H1 (cell line): ENCODE measurements around the gene KISS1. TPM values are rescaled to one million over a fixed set of nuclear protein-coding genes. Genes with fewer than 3 reads are reported as not detected.

Experiments used
- CTCF ChIA-PET: fragments of 300-600 bp; sonication (Branson Sonifier 250); formaldehyde crosslinking; loops from one replicate; lab custom pipeline; 2021; ENCODE audit not compliant: partially characterized antibody; lab: Charles Lee
- POLR2A ChIA-PET: fragments of 300-600 bp; sonication (Branson Sonifier 250); formaldehyde crosslinking; loops from one replicate; lab custom pipeline; 2021; ENCODE audit warnings: inconsistent platforms; ENCODE audit not compliant: partially characterized antibody; lab: Charles Lee
- DNase-seq, 2 experiments: peaks; one replicate each; pipeline versions ENCODE4 v3.0.0 to v3.0.0-alpha.2; 2010 to 2022; ENCODE audit warnings: low spot score in 2 of 2, low read depth in 1 of 2, mixed read lengths in 1 of 2
- FAIRE-seq: peaks from 2 replicates; lab custom pipeline; 2011; peaks lifted over from hg19 to GRCh38; lab: Jason Lieb, UNC
- H2AFZ ChIP-seq: 2 replicates; pipeline ENCODE4 v1.8.1; 2012; ENCODE audit warnings: low read length, inconsistent platforms
- H2AK5ac ChIP-seq: 2 replicates; pipeline ENCODE4 v1.6.1; 2013; ENCODE audit warnings: low read depth, low read length
- H2BK120ac ChIP-seq: replicated peaks from 2 replicates; pipeline ENCODE3; 2013; ENCODE audit warnings: low read depth, low read length, inconsistent platforms
- H2BK12ac ChIP-seq: 2 replicates; pipeline ENCODE4 v1.6.1; 2013; ENCODE audit warnings: low read depth, low read length
- H2BK15ac ChIP-seq: 2 replicates; pipeline ENCODE4 v1.6.1; 2013; ENCODE audit warnings: low read length
- H2BK20ac ChIP-seq: 2 replicates; pipeline ENCODE4 v1.6.1; 2013; ENCODE audit warnings: low read length
- H2BK5ac ChIP-seq: 2 replicates; pipeline ENCODE4 v1.6.1; 2013; ENCODE audit warnings: low read depth, low read length
- H3K14ac ChIP-seq: 2 replicates; pipeline ENCODE4 v1.6.1; 2013; ENCODE audit warnings: inconsistent platforms; ENCODE audit not compliant: insufficient read length
- H3K18ac ChIP-seq: 2 replicates; pipeline ENCODE4 v1.6.1; 2013; ENCODE audit warnings: low read length; ENCODE audit errors: extremely low read depth
- H3K23ac ChIP-seq: 2 replicates; pipeline ENCODE4 v1.6.1; 2013; ENCODE audit warnings: inconsistent platforms; ENCODE audit not compliant: insufficient read length
- H3K23me2 ChIP-seq: 2 replicates; pipeline ENCODE4 v1.6.1; 2013; ENCODE audit warnings: low read depth, low read length
- H3K27ac ChIP-seq: 2 replicates; pipeline ENCODE4 v1.6.1; 2011; ENCODE audit warnings: low read depth, low read length, inconsistent platforms
- H3K27me3 ChIP-seq, 4 experiments: replicated peaks in 1 of 4; 1 replicate in 1 of 4; 2 replicates in 3 of 4; pipeline versions ENCODE4 v1.6.1 to v1.8.1; 2011 to 2013; ENCODE audit warnings: low read length in 3 of 4, mild to moderate bottlenecking in 3 of 4, inconsistent platforms in 2 of 4, mixed read lengths in 2 of 4, moderate library complexity in 1 of 4; ENCODE audit not compliant: control insufficient read depth in 3 of 4, insufficient read depth in 3 of 4; ENCODE audit errors: extremely low read depth in 1 of 4
- H3K36me3 ChIP-seq, 4 experiments: 2 replicates each; pipeline versions ENCODE4 v1.6.1 to v1.8.1; 2011 to 2013; ENCODE audit warnings: mild to moderate bottlenecking in 4 of 4, low read length in 3 of 4, moderate library complexity in 2 of 4, control low read depth in 1 of 4, inconsistent platforms in 1 of 4; ENCODE audit not compliant: insufficient read depth in 4 of 4, control insufficient read depth in 2 of 4
- H3K4ac ChIP-seq: replicated peaks from 2 replicates; pipeline ENCODE3; 2013; ENCODE audit warnings: low read length, low read depth, mixed read lengths, inconsistent platforms; ENCODE audit not compliant: insufficient read length
- H3K4me1 ChIP-seq, 4 experiments: replicated peaks in 1 of 4; 1 replicate in 1 of 4; 2 replicates in 3 of 4; pipeline versions ENCODE4 v1.6.1 to v1.8.1; 2011 to 2013; ENCODE audit warnings: low read length in 3 of 4, inconsistent platforms in 2 of 4, mixed read lengths in 1 of 4; ENCODE audit not compliant: insufficient read depth in 4 of 4, control insufficient read depth in 3 of 4
- H3K4me2 ChIP-seq, 2 experiments: 2 replicates each; pipeline versions ENCODE4 v1.6.1 to v1.8.1; 2011 to 2013; ENCODE audit warnings: low read depth in 2 of 2, low read length in 2 of 2, control low read depth in 1 of 2, inconsistent platforms in 1 of 2, mild to moderate bottlenecking in 1 of 2; ENCODE audit not compliant: insufficient read depth in 1 of 2
- H3K4me3 ChIP-seq, 4 experiments: fragments of 200-600, 300-600 bp in 1 of 4; sonication (generic), shearing (Covaris generic), sonication (Bioruptor Twin) in 1 of 4; 2 replicates each; pipeline versions ENCODE4 v1.5.1 to v1.8.1; 2011 to 2016; ENCODE audit warnings: low read length in 4 of 4, low read depth in 3 of 4, control low read depth in 2 of 4, inconsistent platforms in 2 of 4, mild to moderate bottlenecking in 2 of 4, mixed read lengths in 1 of 4, moderate library complexity in 1 of 4; ENCODE audit not compliant: insufficient read depth in 2 of 4; ENCODE audit errors: extremely low read depth in 1 of 4
- H3K56ac ChIP-seq: replicated peaks from 2 replicates; pipeline ENCODE3; 2013; ENCODE audit warnings: low read depth, mild to moderate bottlenecking, mixed read lengths, low read length, inconsistent platforms; ENCODE audit not compliant: insufficient read length
- H3K79me1 ChIP-seq: 2 replicates; pipeline ENCODE4 v1.6.1; 2013; ENCODE audit warnings: low read depth, low read length, control low read depth
- H3K79me2 ChIP-seq, 2 experiments: 2 replicates each; pipeline versions ENCODE4 v1.6.1 to v1.8.1; 2012 to 2013; ENCODE audit warnings: low read length in 2 of 2, mild to moderate bottlenecking in 2 of 2, inconsistent platforms in 1 of 2; ENCODE audit not compliant: insufficient read depth in 2 of 2, control insufficient read depth in 1 of 2
- H3K9ac ChIP-seq, 4 experiments: replicated peaks in 1 of 4; 1 replicate in 1 of 4; 2 replicates in 3 of 4; pipeline versions ENCODE4 v1.6.1 to v1.8.1; 2011 to 2013; ENCODE audit warnings: low read depth in 3 of 4, low read length in 3 of 4, control low read depth in 2 of 4, mild to moderate bottlenecking in 2 of 4, moderate library complexity in 2 of 4, inconsistent platforms in 1 of 4; ENCODE audit errors: extremely low read depth in 1 of 4
- H3K9me3 ChIP-seq, 2 experiments: 2 replicates each; pipeline versions ENCODE4 v1.6.1 to v1.8.1; 2012 to 2013; ENCODE audit warnings: mild to moderate bottlenecking in 2 of 2, moderate library complexity in 2 of 2, control low read depth in 1 of 2, inconsistent platforms in 1 of 2, low read depth in 1 of 2, low read length in 1 of 2, mixed read lengths in 1 of 2; ENCODE audit not compliant: insufficient read depth in 2 of 2
- H4K20me1 ChIP-seq, 2 experiments: replicated peaks in 1 of 2; 2 replicates each; pipeline versions ENCODE3 to v1.8.1; 2011 to 2013; ENCODE audit warnings: inconsistent platforms in 2 of 2, low read length in 2 of 2, mild to moderate bottlenecking in 1 of 2; ENCODE audit not compliant: insufficient read depth in 2 of 2, control insufficient read depth in 1 of 2
- H4K5ac ChIP-seq: 2 replicates; pipeline ENCODE4 v1.6.1; 2013; ENCODE audit warnings: low read length, low read depth, mixed read lengths, inconsistent platforms; ENCODE audit not compliant: insufficient read length
- H4K8ac ChIP-seq: 2 replicates; pipeline ENCODE4 v1.8.0; 2013; ENCODE audit warnings: mild to moderate bottlenecking, moderate library complexity, low read length, inconsistent platforms; ENCODE audit not compliant: insufficient read depth; ENCODE audit errors: extremely low read depth
- H4K91ac ChIP-seq: replicated peaks from 2 replicates; pipeline ENCODE3; 2013; ENCODE audit warnings: low read length, mixed read lengths, inconsistent platforms; ENCODE audit not compliant: insufficient read length
- NRF1 ChIP-seq: IDR thresholded peaks from 2 replicates; pipeline ENCODE4 v1.6.1; 2011; ENCODE audit warnings: mild to moderate bottlenecking, low read depth, low read length, improper control_type of control experiment
- POU5F1 ChIP-seq: IDR thresholded peaks from 2 replicates; pipeline ENCODE4 v1.6.1; 2011; ENCODE audit warnings: low read depth, mild to moderate bottlenecking, low read length, moderate library complexity
- WGBS, 2 experiments: shearing (Covaris generic) in 1 of 2; methylation state at CpG; one replicate each; pipeline versions ENCODE4 v1.1.6 to v1.1.7; 2013 to 2015; ENCODE audit warnings: low lambda C conversion rate in 2 of 2, mixed read lengths in 2 of 2, inconsistent platforms in 1 of 2, low coverage in 1 of 2, missing lambda C conversion rate in 1 of 2; ENCODE audit not compliant: insufficient replicate concordance in 2 of 2, insufficient coverage in 1 of 2, insufficient read length in 1 of 2; ENCODE audit errors: extremely low coverage in 1 of 2, missing lambda C conversion rate in 1 of 2; 5-methylcytosine and 5-hydroxymethylcytosine counted together
- polyA plus RNA-seq, 7 experiments: library from polyadenylated mRNA; depleted of rRNA in 3 of 7; stranded (reverse) in 5 of 7; unstranded in 2 of 7; fragments of >200 nt in 5 of 7; fragments of 200-250 nt in 2 of 7; gene quantifications; 1 replicate in 5 of 7; 2 replicates in 1 of 7; 4 replicates in 1 of 7; pipeline versions ENCODE4 v1.2.1 to v1.2.3, GENCODE V29; 2011 to 2013; ENCODE audit warnings: missing spikeins in 2 of 7, mixed read lengths in 2 of 7
- total RNA-seq: library from RNA; stranded (reverse); fragmentation: NEBNext Ultra II Directional; extraction: Animal tissue kit (Norgen Biotek cat#: 25700); gene quantifications from 2 replicates; pipeline ENCODE4 v1.2.1, GENCODE V29; 2021

KISS1 gene
- total and polyA plus RNA-seq, 2 of the 8 experiments (the other 6 are each of a cell fraction or from before 2014, with no cell fraction given), result 0.71 TPM; not detected in 1

GRCh38 chr1:204153667-204154066, 42.6 kb downstream of the KISS1 start:
- no peak overlapping the region for H3K9ac ChIP-seq
- FAIRE-seq (no peak), DNase-seq (no peak)
- H3K14ac ChIP-seq, result no peak overlapping the region
- peak overlapping the region; percentile 25; the same call in 1 of the 2 replicates for H2BK15ac ChIP-seq
- peaks cover 0 to 22% (median 13%) of the 10 kb centered on the region in 4 experiments; a peak in 6 of 7 replicates for H3K4me1 ChIP-seq
- H3K9me3 ChIP-seq, result no peaks in the 10 kb centered on the region
- H4K5ac ChIP-seq, result no peak overlapping the region
- ChIA-PET POLR2A (interaction anchor here (0.6 to 1.1 kb wide), 3 partner anchors 12 to 291 kb away, joined by 3 to 5 read pairs (median 4); no protein-coding TSS in a partner anchor), CTCF (interaction anchor here (1.0 to 18.7 kb wide), 7 partner anchors 9 to 293 kb away, joined by 3 to 360 read pairs (median 11); partner anchors contain the start of gene KISS1)
- no peak overlapping the region for H2AFZ ChIP-seq
- no peak overlapping the region for H3K18ac ChIP-seq
- H3K56ac ChIP-seq, result no peak overlapping the region
- H2BK120ac ChIP-seq, result no peak overlapping the region
- H2AK5ac ChIP-seq, result peak overlapping the region; percentile 25; the same call in 1 of the 2 replicates
- no peak overlapping the region for H4K91ac ChIP-seq
- no peaks in the 10 kb centered on the region for H3K36me3 ChIP-seq
- no peak overlapping the region for H3K4me2 ChIP-seq
- no peak overlapping the region for H2BK20ac ChIP-seq
- no peaks in the 10 kb centered on the region for H4K20me1 ChIP-seq
- no peaks in the 10 kb centered on the region for H3K79me1 ChIP-seq
- peaks cover 12% of the 10 kb centered on the region; the same call in 1 of the 2 replicates for H3K23me2 ChIP-seq
- WGBS, 2 experiments, result 90% methylated on average over 5 of the region's 5 CpGs; no CpG with 5 or more reads in 1 of the 2 experiments
- no peak overlapping the region for H2BK5ac ChIP-seq
- no peaks in the 10 kb centered on the region for H3K79me2 ChIP-seq
- H3K27me3 ChIP-seq, result peaks cover 0 to 21% (median 17%) of the 10 kb centered on the region in 4 experiments; a peak in 5 of 7 replicates
- no peak overlapping the region for H3K4ac ChIP-seq
- H3K4me3 ChIP-seq, result no peak overlapping the region
- H4K8ac ChIP-seq, result no peak overlapping the region
- H2BK12ac ChIP-seq, result no peak overlapping the region; the same call in 1 of the 2 replicates
- TF ChIP-seq NRF1 (no peak), POU5F1 (no peak)
- H3K27ac ChIP-seq, result no peak overlapping the region
- H3K23ac ChIP-seq, result no peak overlapping the region
